GM19035 (cell line): ENCODE measurements around the gene NAA80.
A peak's percentile ranks its signal among the peaks of the same experiment; 100 is the strongest.
"Not testable (repeated sequence)": the region's sequence is repeated elsewhere in the genome, so short reads cannot be mapped to it uniquely, and the experiment has no call there.

Experiments used
- ATAC-seq: cut with Tn5 transposase; IDR thresholded peaks from one replicate; pipeline ENCODE4 v1.9.1; 2021; ENCODE audit not compliant: unreplicated experiment

Gene NAA80

GRCh38 chr3:50292159-50293078 is 6.8 kb downstream of the NAA80 start, which contains the start of gene IFRD2:
TSS of gene IFRD2 (minus strand) at chr3:50292429. CDS start at chr3:50292274, 155 bp downstream.
- ATAC-seq = peak; percentile 94

GRCh38 chr3:50290161-50290641 is 9.0 kb downstream of the NAA80 start:
- no peak for ATAC-seq

- no peak for ATAC-seq
These were observed 10.1 kb downstream of the NAA80 start for GRCh38 chr3:50289130-50289529.

- no peak for ATAC-seq
These were observed 10.7 kb downstream of the NAA80 start for GRCh38 chr3:50288387-50289007.

DNA sequence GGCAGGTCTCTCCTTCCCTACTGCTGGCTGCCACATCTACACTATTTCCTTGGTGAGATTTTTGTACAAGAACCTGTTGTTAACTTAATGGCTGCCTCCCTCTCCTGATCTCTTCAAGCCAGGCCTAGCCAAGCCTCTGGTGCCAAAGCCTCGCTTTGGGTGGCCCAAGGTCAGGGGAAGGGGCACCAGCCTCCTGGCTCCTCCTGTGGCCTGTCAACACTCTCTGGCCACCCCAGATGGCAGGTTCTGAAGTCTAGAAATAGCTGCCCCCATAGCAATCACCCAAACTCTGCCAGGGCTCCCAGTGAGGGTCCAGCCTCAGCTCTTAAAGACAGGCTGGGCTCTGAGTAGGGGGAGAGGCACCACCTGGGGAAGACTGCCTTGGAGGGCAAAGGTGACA is 11.9 kb downstream of the NAA80 start:
- ATAC-seq = no peak

- no peak for ATAC-seq
These were observed 12.6 kb downstream of the NAA80 start for GRCh38 chr3:50286322-50287227.

GRCh38 chr3:50284121-50284520 is 15.1 kb downstream of the NAA80 start:
- not testable (repeated sequence) for ATAC-seq

DNA sequence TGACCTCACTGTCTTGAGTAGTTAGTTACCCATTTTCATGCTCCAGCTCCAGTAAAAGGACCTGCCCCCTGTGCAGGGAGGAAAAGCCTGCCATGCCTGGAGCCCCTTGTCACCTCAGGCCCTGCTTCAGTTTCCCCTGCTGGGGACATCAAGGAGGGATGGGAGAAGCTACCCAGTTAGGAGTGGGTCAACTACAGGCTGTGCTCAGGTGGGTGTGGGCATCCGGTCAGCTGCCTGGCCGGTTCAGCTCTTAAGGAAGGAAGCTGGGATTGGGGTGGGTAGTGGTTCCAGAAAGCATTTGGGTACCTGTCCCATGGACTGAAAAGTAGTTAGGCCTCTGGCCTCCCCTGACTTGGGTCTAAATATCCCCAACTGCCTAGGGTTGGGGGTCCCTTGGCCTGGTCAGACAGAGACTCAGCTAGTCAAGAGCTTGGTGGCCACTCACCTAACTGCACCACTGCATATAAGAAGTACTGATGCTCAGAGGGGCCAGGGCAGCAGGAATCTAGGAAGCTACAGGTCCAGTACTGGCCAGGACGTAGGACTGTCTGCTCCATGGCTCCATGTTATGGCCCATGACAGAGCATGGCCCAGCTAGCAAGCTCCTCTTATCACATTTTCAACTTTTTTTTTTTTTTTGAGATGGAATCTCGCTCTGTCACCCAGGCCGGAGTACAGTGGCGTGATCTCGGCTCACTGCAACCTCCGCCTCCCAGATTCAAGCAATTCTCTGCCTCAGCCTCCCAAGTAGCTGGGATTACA is 19.8 kb downstream of the NAA80 start:
- no peak for ATAC-seq

DNA sequence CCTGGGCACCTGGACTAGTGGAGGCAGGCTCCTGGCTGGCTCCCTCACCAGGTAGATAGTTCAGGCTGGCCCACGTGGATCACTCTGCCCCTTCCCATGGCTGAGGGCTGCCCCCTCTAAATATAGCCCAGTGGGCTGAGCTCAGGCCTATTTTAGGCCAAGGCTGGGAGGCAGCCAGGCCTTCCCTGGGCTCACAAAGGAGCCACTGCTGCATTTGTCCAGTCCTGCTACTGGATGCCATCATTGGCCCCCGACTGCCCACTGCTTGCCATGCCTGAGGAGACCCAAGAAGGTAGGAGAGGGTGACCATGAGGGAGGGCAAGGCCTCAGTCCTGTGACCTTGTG is 20.4 kb downstream of the NAA80 start, which contains the start of gene LSMEM2:
Gene LSMEM2, plus strand, starts transcription at position 208 of the 345 bp plus-strand sequence. Its CDS starts 27 bp downstream, at position 235.
- ATAC-seq = no peak

GRCh38 chr3:50278123-50278879 is 20.9 kb downstream of the NAA80 start:
- no peak for ATAC-seq

GRCh38 chr3:50276762-50277101 is 22.5 kb downstream of the NAA80 start:
- no peak for ATAC-seq

- no peak for ATAC-seq
These were observed 23.0 kb downstream of the NAA80 start for GRCh38 chr3:50275996-50276761.

DNA sequence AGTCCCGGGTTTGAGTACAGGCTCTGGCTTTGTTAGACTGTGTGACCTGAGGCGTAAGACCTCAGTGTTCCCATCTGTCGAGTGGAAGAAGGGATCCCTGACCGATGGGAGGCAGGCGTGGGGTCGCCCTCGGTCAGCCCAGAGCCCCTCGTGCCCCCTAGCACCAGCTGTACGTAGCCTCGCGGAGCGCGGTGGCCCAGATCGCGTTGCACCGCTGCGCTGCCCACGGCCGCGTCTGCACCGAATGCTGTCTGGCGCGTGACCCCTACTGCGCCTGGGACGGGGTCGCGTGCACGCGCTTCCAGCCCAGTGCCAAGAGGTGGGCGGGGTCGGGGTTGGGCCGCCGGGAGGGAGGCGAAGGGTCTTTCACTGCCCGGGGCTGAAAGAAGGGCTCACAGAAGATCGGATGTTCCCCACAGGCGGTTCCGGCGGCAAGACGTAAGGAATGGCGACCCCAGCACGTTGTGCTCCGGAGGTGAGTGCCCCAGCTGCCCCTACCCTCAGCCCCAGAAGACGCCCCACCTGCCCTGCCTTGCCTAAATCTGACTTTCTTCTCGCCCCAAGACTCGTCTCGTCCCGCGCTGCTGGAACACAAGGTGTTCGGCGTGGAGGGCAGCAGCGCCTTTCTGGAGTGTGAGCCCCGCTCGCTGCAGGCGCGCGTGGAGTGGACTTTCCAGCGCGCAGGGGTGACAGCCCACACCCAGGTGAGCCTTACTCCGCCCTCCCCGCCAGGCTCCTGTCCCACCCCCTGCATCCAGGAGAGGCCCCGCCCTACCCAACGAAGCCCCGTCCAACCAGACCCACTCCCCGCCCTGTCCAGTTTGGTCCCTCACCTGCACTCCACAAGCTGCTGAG is 23.8 kb downstream of the NAA80 start:
- no peak for ATAC-seq

DNA sequence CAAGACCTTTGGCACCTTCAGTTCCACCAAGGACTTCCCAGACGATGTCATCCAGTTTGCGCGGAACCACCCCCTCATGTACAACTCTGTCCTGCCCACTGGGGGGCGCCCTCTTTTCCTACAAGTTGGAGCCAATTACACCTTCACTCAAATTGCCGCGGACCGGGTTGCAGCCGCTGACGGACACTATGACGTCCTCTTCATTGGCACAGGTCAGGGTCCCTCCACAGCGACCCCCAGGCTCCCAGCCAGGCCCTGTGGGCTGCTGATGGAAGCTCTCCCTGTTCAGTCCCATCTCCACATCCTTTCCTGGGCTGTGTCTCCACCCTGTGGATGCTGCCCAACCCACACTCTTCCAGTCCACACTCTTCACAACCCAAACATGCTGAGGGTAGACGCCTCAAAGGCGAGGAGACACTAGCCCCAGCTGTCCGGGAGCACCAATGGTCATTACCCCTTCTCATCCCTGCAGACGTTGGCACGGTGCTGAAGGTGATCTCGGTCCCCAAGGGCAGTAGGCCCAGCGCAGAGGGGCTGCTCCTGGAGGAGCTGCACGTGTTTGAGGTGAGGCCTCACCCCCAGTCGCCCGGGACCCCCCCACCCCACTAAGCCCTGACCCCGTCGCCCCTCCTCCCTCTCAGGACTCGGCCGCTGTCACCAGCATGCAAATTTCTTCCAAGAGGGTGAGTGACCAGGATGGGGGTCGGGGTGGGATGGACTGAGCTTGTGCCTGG is 24.7 kb downstream of the NAA80 start:
- ATAC-seq = no peak

DNA sequence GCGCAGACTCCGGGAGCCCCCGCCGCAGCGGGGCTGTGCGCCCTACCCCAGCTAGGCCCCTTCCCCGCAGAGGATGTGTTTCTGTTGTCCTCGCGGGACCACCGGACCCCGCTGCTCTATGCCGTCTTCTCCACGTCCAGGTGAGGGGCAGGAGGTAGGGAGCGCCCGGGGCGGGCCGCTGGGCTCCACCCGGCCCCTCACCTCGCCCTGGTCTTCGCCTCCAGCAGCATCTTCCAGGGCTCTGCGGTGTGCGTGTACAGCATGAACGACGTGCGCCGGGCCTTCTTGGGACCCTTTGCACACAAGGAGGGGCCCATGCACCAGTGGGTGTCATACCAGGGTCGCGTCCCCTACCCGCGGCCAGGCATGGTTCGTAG is 25.5 kb downstream of the NAA80 start:
- no peak for ATAC-seq

GRCh38 chr3:50272911-50273688 is 26.1 kb downstream of the NAA80 start:
- peak; percentile 93 for ATAC-seq

DNA sequence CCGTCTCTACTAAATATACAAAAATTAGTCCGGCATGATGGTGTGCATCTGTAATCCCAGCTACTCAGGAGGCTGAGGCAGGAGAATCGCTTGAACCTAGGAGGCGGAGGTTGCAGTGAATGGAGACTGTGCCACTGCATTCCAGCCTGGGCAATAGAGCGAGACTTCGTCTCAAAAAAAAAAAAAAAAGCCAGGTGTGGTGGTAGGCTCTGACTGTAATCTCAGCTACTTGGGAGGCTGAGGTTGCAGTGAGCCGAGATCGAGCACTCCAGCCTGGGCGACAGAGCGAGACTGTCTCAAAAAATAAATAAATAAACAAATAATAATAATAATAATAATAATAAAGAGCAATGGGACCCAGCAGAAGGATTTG is 26.7 kb downstream of the NAA80 start:
- not testable (repeated sequence) for ATAC-seq
